ENCODE measurements around the gene LDB2.

DNA sequence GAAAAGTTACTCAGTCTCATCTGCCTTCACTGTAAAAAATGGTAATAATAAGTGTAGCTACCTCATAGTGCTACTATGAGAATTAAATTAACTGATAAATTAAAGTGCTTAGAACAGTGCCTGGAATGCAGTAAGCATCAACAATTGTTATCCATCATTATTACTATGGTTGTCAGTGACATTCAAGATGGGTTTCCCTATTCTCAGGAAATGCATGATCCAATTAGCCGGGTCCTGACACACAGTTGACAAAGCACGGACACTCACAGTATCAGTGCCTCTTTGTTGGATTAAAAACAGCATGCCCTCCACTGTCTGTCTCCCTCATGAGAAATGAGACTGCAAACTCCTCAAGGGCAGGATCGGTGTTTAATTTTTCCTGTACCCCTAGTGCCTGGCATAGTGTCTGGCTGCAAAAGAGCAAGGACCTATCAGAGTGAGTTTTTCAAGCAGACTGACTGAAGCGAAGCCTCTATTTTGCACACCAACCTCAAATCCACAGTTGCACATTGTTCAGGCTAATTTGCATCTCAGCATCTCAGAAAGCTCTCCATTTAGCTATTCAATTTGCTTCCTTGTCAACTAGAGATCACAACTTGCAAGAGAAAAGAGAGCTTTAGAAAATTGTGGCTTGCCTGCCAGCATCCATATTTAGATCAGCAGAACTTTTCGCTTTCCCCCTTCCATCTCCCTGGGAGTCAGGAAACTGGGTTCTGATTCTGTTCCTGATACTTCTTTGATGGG, 122.9 kb downstream of the LDB2 start:
- TF ChIP-seq ESRRA (IDR thresholded peaks at IDR 0.05; ENCODE audit: borderline replicate concordance, low read length) (no peak), POLR2A (IDR thresholded peaks at IDR 0.05; ENCODE audit: low read length) (no peak), EP300 (IDR thresholded peaks at IDR 0.05) (no peak), SREBF2 (IDR thresholded peaks at IDR 0.05) (no peak), SMC3 (IDR thresholded peaks at IDR 0.05) (no peak), ZC3H11A (IDR thresholded peaks at IDR 0.05) (no peak), CHD4 (IDR thresholded peaks at IDR 0.05; ENCODE audit: borderline replicate concordance) (no peak)
- TF ChIP-seq, protein P1, sequence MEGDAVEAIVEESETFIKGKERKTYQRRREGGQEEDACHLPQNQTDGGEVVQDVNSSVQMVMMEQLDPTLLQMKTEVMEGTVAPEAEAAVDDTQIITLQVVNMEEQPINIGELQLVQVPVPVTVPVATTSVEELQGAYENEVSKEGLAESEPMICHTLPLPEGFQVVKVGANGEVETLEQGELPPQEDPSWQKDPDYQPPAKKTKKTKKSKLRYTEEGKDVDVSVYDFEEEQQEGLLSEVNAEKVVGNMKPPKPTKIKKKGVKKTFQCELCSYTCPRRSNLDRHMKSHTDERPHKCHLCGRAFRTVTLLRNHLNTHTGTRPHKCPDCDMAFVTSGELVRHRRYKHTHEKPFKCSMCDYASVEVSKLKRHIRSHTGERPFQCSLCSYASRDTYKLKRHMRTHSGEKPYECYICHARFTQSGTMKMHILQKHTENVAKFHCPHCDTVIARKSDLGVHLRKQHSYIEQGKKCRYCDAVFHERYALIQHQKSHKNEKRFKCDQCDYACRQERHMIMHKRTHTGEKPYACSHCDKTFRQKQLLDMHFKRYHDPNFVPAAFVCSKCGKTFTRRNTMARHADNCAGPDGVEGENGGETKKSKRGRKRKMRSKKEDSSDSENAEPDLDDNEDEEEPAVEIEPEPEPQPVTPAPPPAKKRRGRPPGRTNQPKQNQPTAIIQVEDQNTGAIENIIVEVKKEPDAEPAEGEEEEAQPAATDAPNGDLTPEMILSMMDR (IDR thresholded peaks at IDR 0.05), result no peak
- TF ChIP-seq, protein P2, sequence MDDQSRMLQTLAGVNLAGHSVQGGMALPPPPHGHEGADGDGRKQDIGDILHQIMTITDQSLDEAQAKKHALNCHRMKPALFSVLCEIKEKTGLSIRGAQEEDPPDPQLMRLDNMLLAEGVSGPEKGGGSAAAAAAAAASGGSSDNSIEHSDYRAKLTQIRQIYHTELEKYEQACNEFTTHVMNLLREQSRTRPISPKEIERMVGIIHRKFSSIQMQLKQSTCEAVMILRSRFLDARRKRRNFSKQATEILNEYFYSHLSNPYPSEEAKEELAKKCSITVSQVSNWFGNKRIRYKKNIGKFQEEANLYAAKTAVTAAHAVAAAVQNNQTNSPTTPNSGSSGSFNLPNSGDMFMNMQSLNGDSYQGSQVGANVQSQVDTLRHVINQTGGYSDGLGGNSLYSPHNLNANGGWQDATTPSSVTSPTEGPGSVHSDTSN (IDR thresholded peaks at IDR 0.05), result no peak

Data from A549 (cell line).